ENCODE data around the gene NMT1. TPM values are rescaled to one million over a fixed set of nuclear protein-coding genes. Genes with fewer than 3 reads are reported as not detected.

NMT1 gene
- total and polyA plus RNA-seq, 2 experiments from 2014 or later, result 71.2 to 126 TPM

- DNase-seq (ENCODE audit: low spot score), result peak; percentile 89
- peak overlapping the region; percentile 97 for H3K27ac ChIP-seq
- peak overlapping the region; percentile 4 for H2AFZ ChIP-seq
- 28% methylated on average over 16 of the region's 29 CpGs for WGBS (ENCODE audit: low lambda C conversion rate, missing lambda C conversion rate)
- H3K9me3 ChIP-seq (ENCODE audit: low read depth), result no peaks in the 10 kb centered on the region
- peaks cover 32% of the 10 kb centered on the region for H3K4me1 ChIP-seq (ENCODE audit: insufficient read depth)
- no peaks in the 10 kb centered on the region for H3K36me3 ChIP-seq (replicated peaks; ENCODE audit: insufficient read depth, low read depth)
- H3K9me2 ChIP-seq (replicated peaks; ENCODE audit: insufficient read depth), result no peaks in the 10 kb centered on the region
- no peak for TF ChIP-seq EZH2phosphoT487 (IDR thresholded peaks at IDR 0.05; ENCODE audit: low read depth, severe bottlenecking, unreplicated experiment)
- TF ChIP-seq, protein P1, sequence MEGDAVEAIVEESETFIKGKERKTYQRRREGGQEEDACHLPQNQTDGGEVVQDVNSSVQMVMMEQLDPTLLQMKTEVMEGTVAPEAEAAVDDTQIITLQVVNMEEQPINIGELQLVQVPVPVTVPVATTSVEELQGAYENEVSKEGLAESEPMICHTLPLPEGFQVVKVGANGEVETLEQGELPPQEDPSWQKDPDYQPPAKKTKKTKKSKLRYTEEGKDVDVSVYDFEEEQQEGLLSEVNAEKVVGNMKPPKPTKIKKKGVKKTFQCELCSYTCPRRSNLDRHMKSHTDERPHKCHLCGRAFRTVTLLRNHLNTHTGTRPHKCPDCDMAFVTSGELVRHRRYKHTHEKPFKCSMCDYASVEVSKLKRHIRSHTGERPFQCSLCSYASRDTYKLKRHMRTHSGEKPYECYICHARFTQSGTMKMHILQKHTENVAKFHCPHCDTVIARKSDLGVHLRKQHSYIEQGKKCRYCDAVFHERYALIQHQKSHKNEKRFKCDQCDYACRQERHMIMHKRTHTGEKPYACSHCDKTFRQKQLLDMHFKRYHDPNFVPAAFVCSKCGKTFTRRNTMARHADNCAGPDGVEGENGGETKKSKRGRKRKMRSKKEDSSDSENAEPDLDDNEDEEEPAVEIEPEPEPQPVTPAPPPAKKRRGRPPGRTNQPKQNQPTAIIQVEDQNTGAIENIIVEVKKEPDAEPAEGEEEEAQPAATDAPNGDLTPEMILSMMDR (IDR thresholded peaks at IDR 0.05; ENCODE audit: poor library complexity), result no peak
- no peak for TF ChIP-seq EZH2 (IDR thresholded peaks at IDR 0.05; ENCODE audit: borderline replicate concordance)
- H3K27me3 ChIP-seq, result no peaks in the 10 kb centered on the region
- H4K20me1 ChIP-seq (ENCODE audit: insufficient read depth, poor library complexity, severe bottlenecking), result peaks cover 24% of the 10 kb centered on the region
- peaks cover 30% of the 10 kb centered on the region for H3K79me2 ChIP-seq
- H3K4me3 ChIP-seq, result peak overlapping the region; percentile 25
- H3K4me2 ChIP-seq, result peak overlapping the region; percentile 84
Measured at GRCh38 chr17:45146890-45147580, 85.9 kb downstream of the NMT1 start.

GRCh38 chr17:45147581-45148182, 86.6 kb downstream of the NMT1 start:
- H3K4me2 ChIP-seq, result peak overlapping the region; percentile 84

DNA sequence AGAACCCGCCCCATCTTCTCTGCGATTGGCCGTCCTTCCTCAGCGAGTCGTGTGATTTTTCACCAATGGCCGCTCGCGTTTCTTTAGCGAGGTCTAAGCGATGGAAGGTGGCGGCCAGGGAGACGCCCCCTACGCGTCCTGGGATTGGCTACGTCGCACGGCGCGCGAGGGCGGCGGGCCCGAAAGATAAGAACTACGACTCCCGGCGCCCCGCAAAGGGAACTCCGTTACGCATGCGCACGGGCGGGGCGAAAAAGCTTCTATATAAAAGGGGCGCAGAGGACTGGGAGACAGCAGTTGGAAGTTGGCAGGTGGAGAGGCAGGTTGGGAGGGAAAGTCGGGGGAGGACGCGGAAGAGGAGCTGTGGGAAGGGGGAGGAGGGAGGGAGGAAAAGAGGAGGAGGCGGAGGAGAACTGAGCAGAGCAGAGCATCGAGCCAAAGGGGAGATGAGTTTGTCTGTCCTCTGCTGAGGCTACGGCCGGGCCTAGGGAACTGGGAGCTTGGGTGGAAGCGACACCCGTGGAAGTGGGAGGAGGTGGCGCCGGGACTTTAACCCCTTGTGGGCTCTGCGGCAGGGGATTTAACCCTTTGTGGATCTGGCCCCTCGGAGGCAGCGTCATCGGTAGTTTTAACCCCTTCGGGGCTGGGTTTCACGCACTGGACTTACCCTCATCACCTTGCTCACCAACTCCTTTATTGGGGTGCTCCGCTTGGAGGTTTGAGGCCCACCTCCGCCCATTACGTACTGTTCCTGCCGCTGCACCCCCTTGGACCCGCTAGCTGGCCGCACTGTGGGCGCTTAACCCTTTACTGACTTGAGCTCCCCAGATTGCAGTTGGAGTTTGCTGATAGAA, 87.3 kb downstream of the NMT1 start, which contains the start of gene HEXIM1:
Gene HEXIM1, plus strand, starts transcription at position 293 of the 854 bp plus-strand sequence. CDS start 716 bp downstream, outside the sequence.
- Histone ChIP-seq H3K9me2 (replicated peaks; ENCODE audit: insufficient read depth) (no peaks in the 10 kb centered on the region), H3K36me3 (replicated peaks; ENCODE audit: insufficient read depth, low read depth) (no peaks in the 10 kb centered on the region), H3K27me3 (no peaks in the 10 kb centered on the region), H3K4me3 (peak within 1 kb of the TSS; percentile 90), H4K20me1 (ENCODE audit: insufficient read depth, poor library complexity, severe bottlenecking) (peaks cover 24% of the 10 kb centered on the region), H3K4me2 (peak within 1 kb of the TSS; percentile 92), H2AFZ (peak within 1 kb of the TSS; percentile 38), H3K4me1 (ENCODE audit: insufficient read depth) (peaks cover 30% of the 10 kb centered on the region), H3K79me2 (peaks cover 40% of the 10 kb centered on the region), H3K9me3 (ENCODE audit: low read depth) (no peaks in the 10 kb centered on the region), H3K27ac (peak within 1 kb of the TSS; percentile 99)
- WGBS (ENCODE audit: low lambda C conversion rate, missing lambda C conversion rate), result 1% methylated on average over 52 of the region's 58 CpGs
- DNase-seq (ENCODE audit: low spot score), result peak; percentile 100
- TF ChIP-seq EZH2phosphoT487 (IDR thresholded peaks at IDR 0.05; ENCODE audit: low read depth, severe bottlenecking, unreplicated experiment), result no peak
- TF ChIP-seq EZH2 (IDR thresholded peaks at IDR 0.05; ENCODE audit: borderline replicate concordance), result no peak
- TF ChIP-seq, protein P1 (IDR thresholded peaks at IDR 0.05; ENCODE audit: poor library complexity), result no peak

More at GRCh38 chr17:45147581-45148182, 86.6 kb downstream of the NMT1 start:
- Histone ChIP-seq H2AFZ (peak overlapping the region; percentile 4), H4K20me1 (ENCODE audit: insufficient read depth, poor library complexity, severe bottlenecking) (peaks cover 24% of the 10 kb centered on the region), H3K4me3 (peak overlapping the region; percentile 25), H3K9me3 (ENCODE audit: low read depth) (no peaks in the 10 kb centered on the region), H3K79me2 (peaks cover 34% of the 10 kb centered on the region), H3K27ac (peak overlapping the region; percentile 97), H3K27me3 (no peaks in the 10 kb centered on the region), H3K4me1 (ENCODE audit: insufficient read depth) (peaks cover 32% of the 10 kb centered on the region), H3K9me2 (replicated peaks; ENCODE audit: insufficient read depth) (no peaks in the 10 kb centered on the region), H3K36me3 (replicated peaks; ENCODE audit: insufficient read depth, low read depth) (no peaks in the 10 kb centered on the region)
- WGBS (ENCODE audit: low lambda C conversion rate, missing lambda C conversion rate), result under 1% methylated on average over 34 of the region's 38 CpGs
- TF ChIP-seq EZH2 (IDR thresholded peaks at IDR 0.05; ENCODE audit: borderline replicate concordance), result no peak
- no peak for TF ChIP-seq EZH2phosphoT487 (IDR thresholded peaks at IDR 0.05; ENCODE audit: low read depth, severe bottlenecking, unreplicated experiment)
- TF ChIP-seq, protein P1 (IDR thresholded peaks at IDR 0.05; ENCODE audit: poor library complexity), result no peak
- DNase-seq (ENCODE audit: low spot score), result peak; percentile 91
